GM12874 (cell line): ENCODE data around the gene SLC35F1.

Experiments used
- TF ChIP-seq, protein P1 (sequence below): IDR thresholded peaks from 2 replicates; pipeline ENCODE4 v1.5.1; 2011; ENCODE audit warnings: low read depth, mild to moderate bottlenecking, control low read depth, low read length, moderate library complexity; ENCODE audit not compliant: insufficient read depth

SLC35F1 gene

DNA sequence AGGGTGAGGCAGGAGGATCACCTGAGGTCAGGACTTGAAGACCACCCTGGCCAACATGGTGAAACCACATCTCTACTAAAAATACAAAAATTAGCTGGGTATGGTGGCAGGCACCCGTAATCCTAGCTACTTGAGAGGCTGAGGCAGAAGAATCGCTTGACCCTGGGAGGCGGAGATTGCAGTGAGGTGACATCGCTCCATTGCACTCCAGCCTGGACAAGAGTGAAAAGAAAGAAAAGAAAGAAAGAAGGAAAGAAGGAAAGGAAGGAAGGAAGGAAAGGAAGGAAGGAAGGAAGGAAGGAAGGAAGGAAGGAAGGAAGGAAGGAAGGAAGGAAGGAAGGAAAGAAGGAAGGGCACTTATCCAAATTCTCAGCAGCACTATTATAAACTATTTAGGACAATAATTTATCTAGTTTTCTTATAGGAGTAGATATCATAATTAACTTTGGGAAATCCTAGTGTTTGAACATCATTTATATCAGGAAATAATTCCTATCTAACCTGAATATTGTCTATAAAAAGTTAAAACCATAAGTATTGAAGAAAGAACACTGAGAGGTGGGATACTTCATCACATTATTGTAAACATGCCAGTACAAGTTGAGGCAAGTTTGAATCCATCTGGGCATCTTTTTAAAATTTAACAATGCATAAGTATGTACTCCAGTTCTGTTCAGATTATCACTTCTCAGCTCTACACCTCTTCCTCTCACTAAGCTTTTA lies 305.5 kb downstream of the SLC35F1 start:
- TF ChIP-seq, protein P1, sequence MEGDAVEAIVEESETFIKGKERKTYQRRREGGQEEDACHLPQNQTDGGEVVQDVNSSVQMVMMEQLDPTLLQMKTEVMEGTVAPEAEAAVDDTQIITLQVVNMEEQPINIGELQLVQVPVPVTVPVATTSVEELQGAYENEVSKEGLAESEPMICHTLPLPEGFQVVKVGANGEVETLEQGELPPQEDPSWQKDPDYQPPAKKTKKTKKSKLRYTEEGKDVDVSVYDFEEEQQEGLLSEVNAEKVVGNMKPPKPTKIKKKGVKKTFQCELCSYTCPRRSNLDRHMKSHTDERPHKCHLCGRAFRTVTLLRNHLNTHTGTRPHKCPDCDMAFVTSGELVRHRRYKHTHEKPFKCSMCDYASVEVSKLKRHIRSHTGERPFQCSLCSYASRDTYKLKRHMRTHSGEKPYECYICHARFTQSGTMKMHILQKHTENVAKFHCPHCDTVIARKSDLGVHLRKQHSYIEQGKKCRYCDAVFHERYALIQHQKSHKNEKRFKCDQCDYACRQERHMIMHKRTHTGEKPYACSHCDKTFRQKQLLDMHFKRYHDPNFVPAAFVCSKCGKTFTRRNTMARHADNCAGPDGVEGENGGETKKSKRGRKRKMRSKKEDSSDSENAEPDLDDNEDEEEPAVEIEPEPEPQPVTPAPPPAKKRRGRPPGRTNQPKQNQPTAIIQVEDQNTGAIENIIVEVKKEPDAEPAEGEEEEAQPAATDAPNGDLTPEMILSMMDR: no peak

DNA sequence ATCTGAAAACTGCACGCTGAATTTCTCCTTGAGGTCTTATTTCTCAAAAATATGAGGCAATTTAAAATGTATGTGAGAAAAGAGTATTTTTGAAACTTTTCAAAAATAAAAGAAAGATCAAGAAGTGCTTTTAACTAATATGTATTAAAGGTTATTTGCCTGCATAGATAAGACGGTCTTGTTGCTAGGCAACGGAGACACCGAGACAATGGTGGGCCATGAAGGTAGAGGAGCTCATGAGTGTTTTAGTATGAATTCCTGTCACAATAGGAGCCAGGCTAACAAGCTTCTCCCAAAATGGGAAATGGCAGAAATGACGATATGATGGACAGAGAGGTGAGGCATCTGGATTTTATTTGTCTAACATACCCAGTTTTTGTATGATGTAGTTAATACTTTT lies 308.2 kb downstream of the SLC35F1 start:
- TF ChIP-seq, protein P1: no peak

DNA sequence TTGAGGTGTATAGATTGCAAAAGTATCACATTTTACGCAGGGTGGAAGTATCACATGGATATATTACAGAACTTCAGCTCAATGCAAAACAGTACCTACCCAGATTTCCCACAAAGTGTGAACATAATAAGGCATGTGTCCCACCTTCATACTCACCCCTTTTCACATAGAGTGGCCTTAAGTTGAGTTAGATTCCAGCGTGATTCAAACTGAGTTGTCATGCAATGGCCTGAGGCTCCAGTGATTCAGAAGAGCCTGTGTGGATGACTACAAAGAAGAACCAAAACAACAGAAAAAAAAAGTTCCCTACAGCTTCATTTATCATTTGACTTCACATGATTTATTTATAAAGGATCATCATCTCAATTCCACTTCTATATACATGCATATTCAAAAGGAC lies 309.7 kb downstream of the SLC35F1 start:
- TF ChIP-seq, protein P1: no peak

DNA sequence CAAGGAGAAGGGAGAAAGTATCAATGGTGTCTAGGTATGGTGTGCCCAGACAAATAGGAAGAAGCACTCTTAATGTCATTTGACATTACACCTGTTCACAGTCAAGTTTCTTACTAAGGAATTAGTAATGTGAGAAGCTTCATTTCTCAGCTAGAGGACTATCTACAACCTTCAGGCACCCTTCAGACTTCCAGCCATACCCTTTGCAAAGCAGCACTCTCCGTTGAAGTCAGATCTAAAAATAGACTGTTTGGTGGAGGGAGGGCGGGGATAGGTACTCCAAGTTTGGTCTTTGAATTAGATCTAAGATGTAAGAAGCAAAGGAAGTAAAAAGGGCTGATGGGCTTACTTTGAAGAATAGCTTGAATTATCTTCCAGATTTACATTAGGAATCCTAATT lies 311.1 kb downstream of the SLC35F1 start:
- TF ChIP-seq, protein P1: no peak

DNA sequence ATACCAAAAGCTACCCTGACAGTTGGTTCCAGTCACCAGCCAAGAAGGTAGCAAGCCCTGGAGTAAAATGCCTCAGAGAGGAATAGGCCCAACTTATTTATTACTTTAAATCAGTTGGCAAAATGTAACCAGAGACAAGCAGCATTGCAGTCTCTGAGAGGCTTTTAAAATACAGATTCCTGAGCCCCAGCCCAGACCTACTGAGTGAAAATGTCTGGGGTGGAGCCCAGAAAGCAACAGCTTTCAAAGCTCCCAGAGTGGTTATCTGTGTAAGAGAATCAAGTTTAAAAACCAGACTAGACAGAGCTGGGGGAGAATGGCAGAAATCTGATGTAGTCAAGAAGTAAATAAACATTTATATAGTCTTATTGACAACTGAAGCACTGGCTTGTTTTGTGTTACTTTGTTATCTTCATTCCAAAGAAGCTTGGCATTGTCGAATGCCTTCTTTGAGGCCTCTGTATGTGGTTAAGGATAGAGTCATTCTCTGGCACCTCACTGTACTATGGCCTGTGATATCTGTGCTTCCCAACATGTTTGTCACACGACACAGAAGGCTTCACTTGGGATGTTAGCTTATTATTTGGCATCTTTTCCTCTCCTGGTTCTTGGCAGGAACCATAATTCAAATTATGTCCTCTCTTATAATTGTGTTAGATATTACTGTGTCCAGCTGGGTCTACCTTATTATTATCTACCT lies 313.5 kb downstream of the SLC35F1 start:
- TF ChIP-seq, protein P1: no peak

DNA sequence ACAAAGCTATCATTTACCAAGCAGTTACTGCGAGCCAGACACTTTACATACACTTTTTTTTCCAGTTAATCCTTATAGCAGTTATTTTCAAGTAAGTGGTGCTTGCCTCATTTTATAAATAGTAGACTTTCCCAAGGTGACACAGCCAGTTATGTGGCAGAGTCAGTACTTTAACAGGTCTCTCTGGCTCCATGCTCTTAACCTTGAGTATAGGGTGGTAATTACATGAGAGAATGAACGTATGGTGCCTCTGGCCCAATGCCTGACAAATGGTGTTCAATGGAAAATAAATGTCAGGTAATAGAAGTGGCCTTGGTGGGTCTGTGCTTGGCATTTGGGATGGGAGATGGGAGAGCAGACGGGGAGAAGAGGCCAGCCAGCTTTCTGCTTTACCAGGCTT lies 316.3 kb downstream of the SLC35F1 start:
- TF ChIP-seq, protein P1: no peak

DNA sequence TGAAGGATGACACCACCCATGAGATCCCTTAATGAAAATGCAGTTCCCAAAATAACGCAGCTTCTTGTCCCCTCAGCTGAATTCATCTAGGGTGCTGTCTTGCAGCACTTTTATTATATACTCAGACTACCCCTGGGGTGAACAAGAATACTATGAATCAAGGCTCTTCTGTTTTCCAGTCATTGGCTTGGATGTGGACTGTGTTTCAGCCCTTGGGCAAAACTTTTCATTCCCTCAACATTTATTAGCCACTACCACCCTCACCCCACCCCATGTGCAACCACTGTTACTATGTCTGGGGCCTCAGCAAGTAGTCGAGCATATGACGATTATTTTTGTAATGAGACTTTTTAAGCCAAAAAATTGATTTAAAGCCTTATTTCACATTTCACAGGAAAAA lies 321.8 kb downstream of the SLC35F1 start:
- TF ChIP-seq, protein P1: no peak
